Large intestine (tissue), 3 donors: Measurements from ENCODE around the gene EXD3. TPM values are rescaled to one million over a fixed set of nuclear protein-coding genes. Genes with fewer than 3 reads are reported as not detected.
A peak's percentile ranks its signal among the peaks of the same experiment; 100 is the strongest.

Experiments used
- DNase-seq, 2 donors: peaks; one replicate each; pipeline versions ENCODE4 v3.0.0 to v3.0.0-alpha.2; 2013
- H3K27ac ChIP-seq: one replicate; pipeline ENCODE4 v1.5.1; 2013; ENCODE audit warnings: low read length
- H3K27me3 ChIP-seq: 2 replicates; pipeline ENCODE4 v1.6.1; 2013; ENCODE audit warnings: low read length; ENCODE audit not compliant: control insufficient read depth, insufficient read depth
- H3K36me3 ChIP-seq: 2 replicates; pipeline ENCODE4 v1.6.1; 2013; ENCODE audit warnings: low read length; ENCODE audit not compliant: control insufficient read depth, insufficient read depth
- H3K4me1 ChIP-seq: one replicate; pipeline ENCODE4 v1.6.1; 2013; ENCODE audit warnings: low read length; ENCODE audit not compliant: control insufficient read depth, insufficient read depth
- H3K4me3 ChIP-seq: one replicate; pipeline ENCODE4 v1.5.1; 2013; ENCODE audit warnings: low read length
- H3K9me3 ChIP-seq: one replicate; pipeline ENCODE4 v1.6.1; 2013; ENCODE audit warnings: mild to moderate bottlenecking, low read depth, low read length, moderate library complexity; ENCODE audit not compliant: control insufficient read depth
- WGBS: methylation state at CpG from one replicate; pipeline ENCODE4 v1.1.5; 2013; ENCODE audit warnings: low lambda C conversion rate; ENCODE audit not compliant: insufficient coverage; 5-methylcytosine and 5-hydroxymethylcytosine counted together
- polyA plus RNA-seq: library from polyadenylated mRNA; unstranded; fragments of 120-200 nt; gene quantifications from one replicate; pipeline ENCODE4 v1.2.1, GENCODE V29; 2013

Gene EXD3
- polyA plus RNA-seq, 1 donor = 36.5 TPM

GRCh38 chr9:137319011-137319738 is 103.8 kb downstream of the EXD3 start:
- Histone ChIP-seq H3K27me3 (no peaks in the 10 kb centered on the region), H3K36me3 (no peaks in the 10 kb centered on the region), H3K4me1 (peaks cover 35% of the 10 kb centered on the region), H3K9me3 (peaks cover 11% of the 10 kb centered on the region), H3K27ac (no peak overlapping the region), H3K4me3 (no peak overlapping the region)
- no CpG with 5 or more reads among the region's 26 CpGs for WGBS
- no peak for DNase-seq

GRCh38 chr9:137318602-137319001 is 104.4 kb downstream of the EXD3 start:
- no CpG with 5 or more reads among the region's 18 CpGs for WGBS
- peaks cover 7% of the 10 kb centered on the region for H3K9me3 ChIP-seq
- H3K36me3 ChIP-seq = no peaks in the 10 kb centered on the region
- peaks cover 41% of the 10 kb centered on the region for H3K4me1 ChIP-seq
- DNase-seq = no peak
- no peak overlapping the region for H3K27ac ChIP-seq
- no peaks in the 10 kb centered on the region for H3K27me3 ChIP-seq
- no peak overlapping the region for H3K4me3 ChIP-seq

GRCh38 chr9:137317718-137318511 is 105.0 kb downstream of the EXD3 start:
- peaks cover 4% of the 10 kb centered on the region for H3K9me3 ChIP-seq
- no peaks in the 10 kb centered on the region for H3K36me3 ChIP-seq
- H3K4me3 ChIP-seq = no peak overlapping the region
- no peak overlapping the region for H3K27ac ChIP-seq
- peaks cover 46% of the 10 kb centered on the region for H3K4me1 ChIP-seq
- DNase-seq = no peak
- H3K27me3 ChIP-seq = no peaks in the 10 kb centered on the region
- no CpG with 5 or more reads among the region's 24 CpGs for WGBS

- no peaks in the 10 kb centered on the region for H3K27me3 ChIP-seq
- no peak overlapping the region for H3K4me3 ChIP-seq
- peaks cover 4% of the 10 kb centered on the region for H3K9me3 ChIP-seq
- peak overlapping the region; percentile 47 for H3K27ac ChIP-seq
- H3K36me3 ChIP-seq = no peaks in the 10 kb centered on the region
- peaks cover 53% of the 10 kb centered on the region for H3K4me1 ChIP-seq
- no peak for DNase-seq
- no CpG with 5 or more reads among the region's 19 CpGs for WGBS
Observed at GRCh38 chr9:137317021-137317717, 105.8 kb downstream of the EXD3 start.

- Histone ChIP-seq H3K36me3 (no peaks in the 10 kb centered on the region), H3K27me3 (no peaks in the 10 kb centered on the region), H3K4me1 (peaks cover 62% of the 10 kb centered on the region), H3K9me3 (peaks cover 7% of the 10 kb centered on the region), H3K4me3 (peak overlapping the region; percentile 42), H3K27ac (peak overlapping the region; percentile 97)
- peak in 1 of 2 donors; percentile 78 for DNase-seq
- no CpG with 5 or more reads among the region's 83 CpGs for WGBS
Observed at GRCh38 chr9:137316012-137316981, 106.7 kb downstream of the EXD3 start.

- peak overlapping the region; percentile 97 for H3K27ac ChIP-seq
- DNase-seq = no peak
- WGBS = no CpG with 5 or more reads among the region's 18 CpGs
- no peaks in the 10 kb centered on the region for H3K36me3 ChIP-seq
- no peaks in the 10 kb centered on the region for H3K27me3 ChIP-seq
- peak overlapping the region; percentile 23 for H3K4me3 ChIP-seq
- peaks cover 7% of the 10 kb centered on the region for H3K9me3 ChIP-seq
- peaks cover 63% of the 10 kb centered on the region for H3K4me1 ChIP-seq
Observed at GRCh38 chr9:137315581-137316011, 107.4 kb downstream of the EXD3 start.

GRCh38 chr9:137314561-137315560 is 108.1 kb downstream of the EXD3 start:
- Histone ChIP-seq H3K4me3 (no peak overlapping the region), H3K9me3 (peaks cover 7% of the 10 kb centered on the region), H3K27me3 (no peaks in the 10 kb centered on the region), H3K36me3 (no peaks in the 10 kb centered on the region), H3K27ac (peak overlapping the region; percentile 97), H3K4me1 (peaks cover 66% of the 10 kb centered on the region)
- peak in 1 of 2 donors; percentile 64 for DNase-seq
- WGBS = no CpG with 5 or more reads among the region's 42 CpGs

- H3K9me3 ChIP-seq = peaks cover 7% of the 10 kb centered on the region
- DNase-seq = peak in 1 of 2 donors; percentile 34
- WGBS = no CpG with 5 or more reads among the region's 24 CpGs
- peak overlapping the region; percentile 97 for H3K27ac ChIP-seq
- no peaks in the 10 kb centered on the region for H3K36me3 ChIP-seq
- H3K27me3 ChIP-seq = no peaks in the 10 kb centered on the region
- peaks cover 74% of the 10 kb centered on the region for H3K4me1 ChIP-seq
- H3K4me3 ChIP-seq = no peak overlapping the region
Observed at GRCh38 chr9:137313956-137314560, 108.9 kb downstream of the EXD3 start.
